ENCODE data around the gene CTDP1.

DNA sequence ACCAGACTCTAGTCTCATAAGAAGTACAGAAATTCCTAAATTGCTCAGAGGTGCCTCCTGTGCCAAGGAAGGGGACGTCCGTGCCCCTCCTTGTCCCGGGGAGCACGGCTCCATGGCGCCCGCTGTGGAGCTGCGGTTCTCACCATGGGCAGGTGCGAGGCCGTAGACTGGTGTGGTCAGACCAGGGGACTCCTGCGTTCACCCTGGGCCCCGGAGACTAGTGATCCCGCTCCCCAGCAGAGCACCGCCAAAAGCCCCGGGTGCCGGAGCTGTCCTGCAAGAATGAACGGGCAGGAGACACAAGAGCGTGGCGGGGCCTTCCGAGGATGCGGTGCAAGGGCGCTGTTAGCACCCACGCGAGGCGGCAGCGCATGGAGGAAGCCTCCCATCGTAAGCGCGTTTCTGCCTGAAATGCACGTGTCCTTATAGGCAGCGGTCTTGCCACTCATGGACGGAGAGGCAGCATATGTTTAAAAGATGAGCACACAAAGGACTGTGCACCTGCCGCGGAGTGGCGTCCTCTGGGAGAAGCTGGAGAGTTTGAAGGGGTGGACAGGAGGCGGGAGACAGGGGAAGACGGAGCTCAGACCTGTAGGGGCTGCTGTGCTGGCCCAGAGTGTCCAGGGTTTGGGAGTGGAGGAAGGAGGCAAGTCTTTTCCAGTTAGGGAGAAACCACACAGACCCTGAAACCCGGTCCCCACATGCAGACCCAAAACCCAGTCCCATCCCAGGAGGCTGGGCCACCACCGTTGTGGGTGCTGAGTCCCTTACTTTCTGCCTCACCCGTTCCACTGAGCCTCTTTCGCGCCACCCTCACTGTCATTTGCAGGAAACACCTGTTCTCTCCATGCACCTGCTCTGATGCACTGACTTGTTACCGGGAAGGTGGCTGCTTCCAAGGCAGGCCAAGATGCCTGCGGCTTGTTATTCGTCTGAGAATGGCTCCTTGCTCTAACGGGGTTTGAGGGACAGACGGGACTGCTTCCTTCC lies 110.6 kb downstream of the CTDP1 start:
- TF ChIP-seq, protein P1, sequence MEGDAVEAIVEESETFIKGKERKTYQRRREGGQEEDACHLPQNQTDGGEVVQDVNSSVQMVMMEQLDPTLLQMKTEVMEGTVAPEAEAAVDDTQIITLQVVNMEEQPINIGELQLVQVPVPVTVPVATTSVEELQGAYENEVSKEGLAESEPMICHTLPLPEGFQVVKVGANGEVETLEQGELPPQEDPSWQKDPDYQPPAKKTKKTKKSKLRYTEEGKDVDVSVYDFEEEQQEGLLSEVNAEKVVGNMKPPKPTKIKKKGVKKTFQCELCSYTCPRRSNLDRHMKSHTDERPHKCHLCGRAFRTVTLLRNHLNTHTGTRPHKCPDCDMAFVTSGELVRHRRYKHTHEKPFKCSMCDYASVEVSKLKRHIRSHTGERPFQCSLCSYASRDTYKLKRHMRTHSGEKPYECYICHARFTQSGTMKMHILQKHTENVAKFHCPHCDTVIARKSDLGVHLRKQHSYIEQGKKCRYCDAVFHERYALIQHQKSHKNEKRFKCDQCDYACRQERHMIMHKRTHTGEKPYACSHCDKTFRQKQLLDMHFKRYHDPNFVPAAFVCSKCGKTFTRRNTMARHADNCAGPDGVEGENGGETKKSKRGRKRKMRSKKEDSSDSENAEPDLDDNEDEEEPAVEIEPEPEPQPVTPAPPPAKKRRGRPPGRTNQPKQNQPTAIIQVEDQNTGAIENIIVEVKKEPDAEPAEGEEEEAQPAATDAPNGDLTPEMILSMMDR (IDR thresholded peaks at IDR 0.05): no peak
- no peak for TF ChIP-seq POLR2A (IDR thresholded peaks at IDR 0.05)

Measured in lower leg skin (tissue), 3 donors.